ENCODE data around the gene ZNF544.

The ZNF544 gene

DNA sequence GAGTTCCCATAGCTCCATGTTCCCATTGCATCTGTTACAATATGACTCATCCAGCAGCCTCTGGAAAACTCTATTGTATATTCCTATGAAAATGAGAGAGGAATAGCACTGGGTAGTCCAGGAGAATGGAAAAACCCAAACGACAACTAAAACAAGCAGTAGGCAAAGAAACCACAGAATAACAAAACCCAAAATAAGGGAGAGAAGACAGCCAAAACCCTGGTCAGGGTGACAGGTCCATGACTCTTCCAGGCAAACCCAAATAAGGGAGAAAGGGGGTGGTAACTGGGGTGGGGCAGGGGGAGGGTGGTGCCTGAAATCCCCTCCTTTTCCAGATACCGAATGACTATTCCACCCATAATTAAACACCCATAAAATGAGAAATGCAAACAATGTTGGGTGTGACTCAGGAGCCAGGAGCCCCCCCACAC is 46.1 kb downstream of the ZNF544 start:
- H3K4me3 Mint-ChIP-seq: no peak overlapping the region
- no peaks in the 10 kb centered on the region for H3K27me3 Mint-ChIP-seq (ENCODE audit: low read depth)
- H3K36me3 Mint-ChIP-seq (ENCODE audit: low read depth): peaks cover 76% of the 10 kb centered on the region
- H3K27ac Mint-ChIP-seq: no peak overlapping the region
- H3K4me1 Mint-ChIP-seq (ENCODE audit: low read depth): peaks cover 4% of the 10 kb centered on the region
- DNase-seq (ENCODE audit: low spot score): no peak
- peaks cover 36% of the 10 kb centered on the region for H3K9me3 Mint-ChIP-seq

GRCh38 chr19:58275564-58275963 is 46.9 kb downstream of the ZNF544 start:
- Mint-ChIP-seq H3K36me3 (ENCODE audit: low read depth) (peaks cover 78% of the 10 kb centered on the region), H3K9me3 (peaks cover 36% of the 10 kb centered on the region), H3K4me1 (ENCODE audit: low read depth) (peaks cover 12% of the 10 kb centered on the region), H3K27me3 (ENCODE audit: low read depth) (no peaks in the 10 kb centered on the region), H3K4me3 (no peak overlapping the region), H3K27ac (no peak overlapping the region)
- DNase-seq (ENCODE audit: low spot score): no peak

GRCh38 chr19:58277197-58277596 is 48.5 kb downstream of the ZNF544 start:
- Mint-ChIP-seq H3K4me1 (ENCODE audit: low read depth) (peaks cover 18% of the 10 kb centered on the region), H3K36me3 (ENCODE audit: low read depth) (peaks cover 76% of the 10 kb centered on the region), H3K4me3 (peak overlapping the region; percentile 14), H3K9me3 (peaks cover 41% of the 10 kb centered on the region), H3K27me3 (ENCODE audit: low read depth) (no peaks in the 10 kb centered on the region), H3K27ac (no peak overlapping the region)
- no peak for DNase-seq (ENCODE audit: low spot score)

- no peak for DNase-seq (ENCODE audit: low spot score)
- peaks cover 18% of the 10 kb centered on the region for H3K4me1 Mint-ChIP-seq (ENCODE audit: low read depth)
- H3K9me3 Mint-ChIP-seq: peaks cover 41% of the 10 kb centered on the region
- H3K27ac Mint-ChIP-seq: peak overlapping the region; percentile 90
- H3K27me3 Mint-ChIP-seq (ENCODE audit: low read depth): no peaks in the 10 kb centered on the region
- H3K36me3 Mint-ChIP-seq (ENCODE audit: low read depth): peaks cover 72% of the 10 kb centered on the region
- peak overlapping the region; percentile 88 for H3K4me3 Mint-ChIP-seq
Observed at GRCh38 chr19:58277748-58278540, 49.2 kb downstream of the ZNF544 start.

GRCh38 chr19:58278541-58279041 is 49.9 kb downstream of the ZNF544 start, which contains the start of gene ZNF8:
ZNF8 (plus strand) TSS chr19:58278955; CDS start chr19:58279082, 127 bp downstream.
- Mint-ChIP-seq H3K36me3 (ENCODE audit: low read depth) (peaks cover 71% of the 10 kb centered on the region), H3K27ac (peak within 1 kb of the TSS; percentile 90), H3K4me3 (peak within 1 kb of the TSS; percentile 88), H3K4me1 (ENCODE audit: low read depth) (peaks cover 18% of the 10 kb centered on the region), H3K9me3 (peaks cover 41% of the 10 kb centered on the region), H3K27me3 (ENCODE audit: low read depth) (no peaks in the 10 kb centered on the region)
- peak; percentile 99 for DNase-seq (ENCODE audit: low spot score)

- Mint-ChIP-seq H3K4me1 (ENCODE audit: low read depth) (peaks cover 18% of the 10 kb centered on the region), H3K36me3 (ENCODE audit: low read depth) (peaks cover 69% of the 10 kb centered on the region), H3K27ac (peak overlapping the region; percentile 90), H3K4me3 (peak overlapping the region; percentile 88), H3K9me3 (peaks cover 38% of the 10 kb centered on the region), H3K27me3 (ENCODE audit: low read depth) (no peaks in the 10 kb centered on the region)
- peak; percentile 45 for DNase-seq (ENCODE audit: low spot score)
Observed at GRCh38 chr19:58279042-58279924, 50.6 kb downstream of the ZNF544 start.

GRCh38 chr19:58279925-58280316 is 51.2 kb downstream of the ZNF544 start:
- H3K4me3 Mint-ChIP-seq: peak overlapping the region; percentile 88
- no peak for DNase-seq (ENCODE audit: low spot score)
- H3K36me3 Mint-ChIP-seq (ENCODE audit: low read depth): peaks cover 66% of the 10 kb centered on the region
- no peaks in the 10 kb centered on the region for H3K27me3 Mint-ChIP-seq (ENCODE audit: low read depth)
- H3K4me1 Mint-ChIP-seq (ENCODE audit: low read depth): peaks cover 18% of the 10 kb centered on the region
- peaks cover 35% of the 10 kb centered on the region for H3K9me3 Mint-ChIP-seq
- H3K27ac Mint-ChIP-seq: peak overlapping the region; percentile 90

GRCh38 chr19:58284199-58284598 is 55.5 kb downstream of the ZNF544 start:
- peaks cover 15% of the 10 kb centered on the region for H3K4me1 Mint-ChIP-seq (ENCODE audit: low read depth)
- no peaks in the 10 kb centered on the region for H3K27me3 Mint-ChIP-seq (ENCODE audit: low read depth)
- no peak overlapping the region for H3K4me3 Mint-ChIP-seq
- no peak for DNase-seq (ENCODE audit: low spot score)
- peaks cover 27% of the 10 kb centered on the region for H3K9me3 Mint-ChIP-seq
- H3K27ac Mint-ChIP-seq: no peak overlapping the region
- H3K36me3 Mint-ChIP-seq (ENCODE audit: low read depth): peaks cover 75% of the 10 kb centered on the region

DNA sequence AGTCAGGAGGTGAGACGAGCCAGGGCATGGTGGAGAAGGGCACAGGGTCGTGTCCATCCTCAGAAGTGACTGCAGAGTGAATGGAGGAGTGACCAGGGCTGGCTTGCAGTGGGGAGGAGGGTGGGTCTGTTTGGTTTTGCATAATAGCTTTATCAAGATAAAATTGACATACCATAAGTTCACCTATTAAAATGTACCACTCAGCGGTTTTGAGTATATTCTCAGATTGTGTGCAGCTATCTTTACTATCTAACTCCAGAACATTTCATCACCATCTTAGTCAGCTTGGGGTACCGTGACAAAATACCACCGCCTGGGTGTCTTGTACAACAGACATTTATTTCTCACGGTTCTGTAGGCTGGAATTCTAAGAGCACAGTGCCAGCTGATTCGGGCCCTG is 63.2 kb downstream of the ZNF544 start:
- no peak overlapping the region for H3K4me3 Mint-ChIP-seq
- no peaks in the 10 kb centered on the region for H3K27me3 Mint-ChIP-seq (ENCODE audit: low read depth)
- H3K4me1 Mint-ChIP-seq (ENCODE audit: low read depth): no peaks in the 10 kb centered on the region
- H3K9me3 Mint-ChIP-seq: peaks cover 52% of the 10 kb centered on the region
- H3K27ac Mint-ChIP-seq: no peak overlapping the region
- H3K36me3 Mint-ChIP-seq (ENCODE audit: low read depth): peaks cover 90% of the 10 kb centered on the region
- DNase-seq (ENCODE audit: low spot score): no peak

DNA sequence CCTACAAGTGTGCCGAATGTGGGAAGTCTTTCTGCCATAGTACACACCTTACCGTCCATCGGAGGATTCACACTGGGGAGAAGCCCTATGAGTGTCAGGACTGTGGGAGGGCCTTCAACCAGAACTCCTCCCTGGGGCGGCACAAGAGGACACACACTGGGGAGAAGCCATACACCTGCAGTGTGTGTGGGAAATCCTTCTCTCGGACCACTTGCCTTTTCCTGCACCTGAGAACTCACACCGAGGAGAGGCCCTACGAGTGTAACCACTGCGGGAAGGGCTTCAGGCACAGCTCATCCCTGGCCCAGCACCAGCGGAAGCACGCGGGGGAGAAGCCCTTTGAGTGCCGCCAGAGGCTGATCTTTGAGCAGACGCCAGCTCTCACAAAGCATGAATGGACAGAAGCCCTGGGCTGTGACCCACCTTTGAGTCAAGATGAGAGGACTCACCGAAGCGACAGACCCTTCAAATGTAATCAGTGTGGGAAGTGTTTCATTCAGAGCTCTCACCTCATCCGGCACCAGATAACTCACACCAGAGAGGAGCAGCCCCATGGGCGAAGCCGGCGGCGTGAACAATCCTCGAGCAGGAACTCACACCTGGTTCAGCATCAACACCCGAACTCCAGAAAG is 66.1 kb downstream of the ZNF544 start:
- Mint-ChIP-seq H3K4me3 (no peak overlapping the region), H3K36me3 (ENCODE audit: low read depth) (peaks cover 84% of the 10 kb centered on the region), H3K9me3 (peaks cover 54% of the 10 kb centered on the region), H3K27ac (no peak overlapping the region), H3K27me3 (ENCODE audit: low read depth) (no peaks in the 10 kb centered on the region), H3K4me1 (ENCODE audit: low read depth) (no peaks in the 10 kb centered on the region)
- DNase-seq (ENCODE audit: low spot score): no peak

DNA sequence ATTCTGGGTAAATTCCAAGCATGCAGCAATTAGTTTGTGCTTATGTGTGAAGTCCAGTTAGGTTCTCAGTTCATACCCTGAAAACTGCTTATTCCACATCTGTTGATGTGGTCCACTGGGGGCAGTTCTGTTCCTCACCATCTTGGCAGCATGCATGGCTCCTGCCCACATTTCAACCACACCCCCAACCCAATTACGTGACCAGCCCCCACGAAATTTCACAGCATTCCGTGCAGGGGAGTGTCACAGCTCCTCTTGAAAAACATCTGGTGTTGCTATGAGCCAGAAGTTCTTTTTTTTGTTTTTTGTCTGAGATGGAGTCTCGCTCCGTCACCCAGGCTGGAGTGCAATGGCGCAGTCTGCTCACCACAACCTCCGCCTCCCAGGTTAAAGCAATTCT is 67.4 kb downstream of the ZNF544 start:
- H3K36me3 Mint-ChIP-seq (ENCODE audit: low read depth): peaks cover 90% of the 10 kb centered on the region
- no peaks in the 10 kb centered on the region for H3K27me3 Mint-ChIP-seq (ENCODE audit: low read depth)
- H3K27ac Mint-ChIP-seq: no peak overlapping the region
- peaks cover 61% of the 10 kb centered on the region for H3K9me3 Mint-ChIP-seq
- DNase-seq (ENCODE audit: low spot score): no peak
- H3K4me1 Mint-ChIP-seq (ENCODE audit: low read depth): no peaks in the 10 kb centered on the region
- no peak overlapping the region for H3K4me3 Mint-ChIP-seq

DNA sequence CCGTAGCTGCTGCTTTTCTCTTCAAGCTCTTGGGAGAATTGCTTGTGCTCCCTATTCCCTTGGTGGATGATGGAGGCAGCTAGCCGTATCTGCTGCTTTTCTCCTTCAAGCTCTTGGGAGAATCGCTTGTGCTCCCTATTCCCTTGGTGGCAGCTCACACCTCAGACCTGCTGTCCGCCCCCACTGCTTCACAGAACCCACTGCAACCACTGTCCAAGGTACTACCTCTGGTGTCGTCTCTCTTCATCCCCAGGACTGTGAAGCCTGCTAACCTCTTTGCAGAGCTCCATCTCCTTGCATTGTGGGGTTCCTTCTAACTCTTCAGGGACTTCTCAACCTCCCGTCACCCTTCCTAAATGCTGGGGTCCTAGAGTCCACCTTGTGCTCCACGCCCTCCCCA is 71.9 kb downstream of the ZNF544 start:
- H3K9me3 Mint-ChIP-seq: peaks cover 45% of the 10 kb centered on the region
- no peak overlapping the region for H3K4me3 Mint-ChIP-seq
- H3K36me3 Mint-ChIP-seq (ENCODE audit: low read depth): peaks cover 79% of the 10 kb centered on the region
- H3K4me1 Mint-ChIP-seq (ENCODE audit: low read depth): peaks cover 7% of the 10 kb centered on the region
- no peak overlapping the region for H3K27ac Mint-ChIP-seq
- H3K27me3 Mint-ChIP-seq (ENCODE audit: low read depth): no peaks in the 10 kb centered on the region
- no peak for DNase-seq (ENCODE audit: low spot score)

DNA sequence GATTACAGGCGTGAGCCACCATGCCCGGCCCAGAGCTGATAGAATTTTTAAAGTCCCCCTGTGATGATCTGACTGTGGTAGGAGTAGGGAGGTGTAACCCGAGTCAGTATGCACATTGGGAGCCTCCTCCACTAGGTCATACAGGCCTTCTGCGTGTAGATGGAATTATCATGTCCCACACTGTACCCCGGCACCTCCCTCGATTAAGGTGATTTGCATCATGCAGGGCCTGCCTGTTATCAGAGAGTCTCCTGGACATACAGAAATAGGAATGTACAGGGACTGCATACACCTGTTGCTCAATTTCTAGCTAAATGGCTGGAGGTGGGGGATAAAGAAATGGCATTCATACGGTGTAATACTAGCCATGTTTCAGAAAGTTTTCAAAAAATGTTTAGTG is 75.5 kb downstream of the ZNF544 start:
- H3K27ac Mint-ChIP-seq: peak overlapping the region; percentile 97
- H3K9me3 Mint-ChIP-seq: peaks cover 35% of the 10 kb centered on the region
- H3K4me1 Mint-ChIP-seq (ENCODE audit: low read depth): peaks cover 23% of the 10 kb centered on the region
- H3K27me3 Mint-ChIP-seq (ENCODE audit: low read depth): no peaks in the 10 kb centered on the region
- DNase-seq (ENCODE audit: low spot score): no peak
- peak overlapping the region; percentile 91 for H3K4me3 Mint-ChIP-seq
- H3K36me3 Mint-ChIP-seq (ENCODE audit: low read depth): peaks cover 82% of the 10 kb centered on the region

DNA sequence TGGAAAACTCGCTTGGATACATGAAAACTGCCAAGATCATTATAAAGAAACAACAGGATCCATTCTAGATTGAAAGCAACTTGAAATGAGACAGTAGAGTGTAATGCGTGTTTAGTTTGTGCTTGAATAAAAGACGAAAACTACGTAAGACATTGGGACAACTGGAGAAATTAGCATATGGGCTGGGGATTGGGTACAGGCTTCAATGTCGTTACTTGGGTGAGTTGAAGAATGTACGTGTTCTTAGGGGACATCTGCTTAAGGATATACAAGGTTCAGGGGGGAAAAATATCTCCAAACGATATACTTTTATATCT is 76.0 kb downstream of the ZNF544 start:
- Mint-ChIP-seq H3K4me3 (peak overlapping the region; percentile 91), H3K27ac (peak overlapping the region; percentile 97), H3K9me3 (peaks cover 34% of the 10 kb centered on the region), H3K36me3 (ENCODE audit: low read depth) (peaks cover 85% of the 10 kb centered on the region), H3K4me1 (ENCODE audit: low read depth) (peaks cover 23% of the 10 kb centered on the region), H3K27me3 (ENCODE audit: low read depth) (no peaks in the 10 kb centered on the region)
- no peak for DNase-seq (ENCODE audit: low spot score)

Data from T-helper 2 cell treated with Interferon-gamma antibody and Interleukin-4, amounts not matched to agents 5 μg/mL and 100 μg/mL, for 36 hours (primary cell).